Measurements from ENCODE around the gene MFSD2B.

MFSD2B gene

DNA sequence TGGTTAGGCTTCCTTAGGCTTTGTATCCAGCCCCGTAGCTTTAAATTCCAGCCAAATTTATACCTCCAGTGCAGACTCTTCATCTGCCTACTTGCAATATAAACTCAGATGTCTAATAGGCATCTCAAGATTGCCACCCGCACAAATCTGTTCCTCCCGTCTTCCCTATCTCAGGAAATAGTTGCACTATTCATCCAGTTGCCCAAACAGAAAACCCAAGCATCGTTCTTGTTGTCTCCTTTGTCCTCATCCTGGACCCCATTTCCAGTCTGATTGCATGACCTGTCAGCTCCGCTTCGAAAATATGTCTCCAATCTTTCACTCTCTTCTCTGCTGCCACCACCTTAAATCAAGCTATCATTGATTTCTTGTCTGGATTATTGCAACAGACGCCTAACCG is 41.9 kb downstream of the MFSD2B start:
- DNase-seq (ENCODE audit: low read depth): no peak

- DNase-seq (ENCODE audit: low read depth): no peak
Measured at GRCh38 chr2:24052951-24053350, 43.1 kb downstream of the MFSD2B start.

DNA sequence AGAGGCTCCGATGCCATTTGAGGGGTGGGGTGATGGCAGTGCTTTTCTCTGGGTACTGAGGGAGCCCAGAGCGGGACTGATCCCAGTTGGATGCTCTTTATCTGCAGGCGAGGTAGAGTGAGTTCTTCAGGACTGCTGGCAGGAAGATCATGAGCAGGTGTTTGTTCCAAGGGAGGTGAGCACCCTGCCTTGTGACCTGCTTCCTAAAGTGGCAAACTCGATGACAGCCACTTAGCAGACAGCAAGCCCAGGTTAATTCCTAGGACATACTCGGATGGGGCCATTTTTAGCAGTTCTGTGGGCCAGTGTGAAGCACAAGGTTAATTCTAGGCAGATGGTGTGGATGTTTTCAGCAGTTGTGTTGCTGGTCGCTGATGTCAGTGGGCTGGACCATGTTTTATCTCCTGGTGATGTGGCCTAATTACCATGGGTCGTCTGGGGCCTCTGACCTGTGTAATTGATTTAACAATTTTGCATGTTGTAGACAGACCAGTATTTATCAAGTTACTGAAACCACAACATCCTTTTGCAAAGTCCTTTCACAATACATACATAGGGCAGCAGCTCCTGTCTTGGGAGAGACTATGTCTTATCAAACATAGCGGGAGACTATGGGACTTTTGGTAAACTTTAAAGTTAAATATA is 44.6 kb downstream of the MFSD2B start:
- no peak for DNase-seq (ENCODE audit: low read depth)

GRCh38 chr2:24055750-24056149 is 45.9 kb downstream of the MFSD2B start:
- DNase-seq (ENCODE audit: low read depth): no peak

DNA sequence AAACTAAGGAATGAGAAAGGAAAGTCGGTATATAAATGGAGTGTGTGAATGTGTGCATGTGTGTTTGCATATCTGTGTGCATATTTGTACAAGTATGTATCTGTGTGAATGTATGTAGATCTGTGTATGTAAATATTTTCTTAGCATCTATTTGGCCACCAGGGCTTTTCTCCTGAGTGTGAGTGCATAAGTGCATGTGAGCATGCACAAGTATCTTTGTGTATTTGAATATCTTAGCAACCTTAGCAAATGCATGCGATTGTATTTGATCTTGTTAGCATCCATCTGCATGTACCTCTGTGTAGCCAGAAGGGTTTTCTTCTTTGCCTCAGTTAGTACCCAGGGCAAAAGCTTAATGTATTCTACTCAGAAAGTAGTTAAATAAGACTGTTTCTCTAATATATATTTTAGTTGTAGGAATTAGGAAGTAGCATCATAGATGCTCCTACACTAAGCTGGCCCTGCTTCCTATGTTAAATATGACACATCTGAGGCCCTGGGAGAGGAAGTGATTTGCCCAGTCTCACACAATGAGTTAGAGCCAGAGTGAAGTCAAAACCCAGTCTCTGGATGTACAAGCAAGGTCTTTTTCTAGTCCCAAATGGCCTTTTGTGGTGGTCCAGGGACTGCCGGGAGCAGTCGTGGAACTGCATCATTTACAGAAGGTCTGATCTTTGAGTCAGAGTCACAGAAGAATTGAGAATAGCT is 48.8 kb downstream of the MFSD2B start:
- DNase-seq (ENCODE audit: low read depth): no peak

GRCh38 chr2:24065341-24065740 is 55.5 kb downstream of the MFSD2B start:
- no peak for DNase-seq (ENCODE audit: low read depth)

DNA sequence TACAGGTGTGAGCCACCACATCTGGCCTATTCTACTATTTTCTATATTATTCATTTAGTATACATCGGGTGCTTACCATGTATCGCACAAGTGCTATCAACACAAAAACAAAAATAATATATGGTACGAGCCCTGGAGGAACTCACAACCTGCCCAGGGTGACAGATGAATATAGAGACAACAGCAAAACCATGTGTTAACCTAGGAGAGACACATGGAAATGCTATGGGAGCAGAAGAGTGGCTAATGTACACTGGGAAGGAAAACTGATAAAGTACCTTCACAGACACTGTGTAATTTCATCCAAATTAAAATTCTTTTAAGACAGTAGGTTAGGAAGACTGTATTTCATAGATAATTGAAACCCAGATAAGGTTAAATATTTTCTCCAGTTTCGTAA is 62.4 kb downstream of the MFSD2B start:
- no peak for DNase-seq (ENCODE audit: low read depth)

GRCh38 chr2:24073816-24074215 is 63.9 kb downstream of the MFSD2B start:
- no peak for DNase-seq (ENCODE audit: low read depth)

DNA sequence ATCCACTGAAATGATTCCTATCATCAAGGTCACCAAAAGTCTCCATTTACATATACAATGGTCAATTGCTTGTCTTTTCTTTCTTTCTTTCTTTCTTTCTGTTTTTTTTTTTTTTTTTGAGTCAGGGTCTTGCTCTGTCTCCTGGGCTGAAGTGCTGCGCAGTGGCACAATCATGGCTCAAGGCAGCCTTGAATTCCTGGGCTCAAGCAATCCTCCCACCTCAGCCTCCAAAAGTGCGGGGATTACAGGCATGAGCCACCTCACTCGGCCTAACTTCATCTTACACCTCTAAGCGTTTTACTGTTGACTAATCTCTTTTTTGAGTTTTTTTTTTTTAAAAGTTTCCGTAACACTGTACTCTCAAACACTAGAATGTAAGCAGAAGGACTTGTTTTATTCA is 65.4 kb downstream of the MFSD2B start:
- DNase-seq (ENCODE audit: low read depth): no peak
